Trophoblast cell (in vitro differentiated cells and primary cell): ENCODE measurements around the gene TRUB1.

Experiments used
- DNase-seq, 2 donors: peaks; one replicate each; pipeline ENCODE4 v3.0.0-alpha.2; 2016
- H2AFZ ChIP-seq: 2 replicates; pipeline ENCODE4 v1.6.1; 2013; ENCODE audit warnings: low read length, moderate library complexity, mild to moderate bottlenecking; ENCODE audit not compliant: insufficient read depth, poor library complexity
- H2AK5ac ChIP-seq: 2 replicates; pipeline ENCODE4 v1.6.1; 2013; ENCODE audit warnings: mild to moderate bottlenecking, low read length
- H2BK120ac ChIP-seq: 2 replicates; pipeline ENCODE4 v1.6.1; 2013; ENCODE audit warnings: low read length, mild to moderate bottlenecking, moderate library complexity; ENCODE audit not compliant: insufficient read depth, poor library complexity
- H2BK12ac ChIP-seq: 2 replicates; pipeline ENCODE4 v1.6.1; 2013; ENCODE audit warnings: mild to moderate bottlenecking, low read length, moderate library complexity
- H2BK5ac ChIP-seq: 2 replicates; pipeline ENCODE4 v1.6.1; 2013; ENCODE audit warnings: low read length, low read depth, moderate library complexity, mild to moderate bottlenecking; ENCODE audit not compliant: poor library complexity
- H3K14ac ChIP-seq: 2 replicates; pipeline ENCODE4 v1.6.1; 2013; ENCODE audit warnings: mild to moderate bottlenecking, low read length
- H3K18ac ChIP-seq: 2 replicates; pipeline ENCODE4 v1.6.1; 2013; ENCODE audit warnings: mild to moderate bottlenecking, low read length
- H3K23ac ChIP-seq: 2 replicates; pipeline ENCODE4 v1.6.1; 2013; ENCODE audit warnings: low read length
- H3K27ac ChIP-seq: 2 replicates; pipeline ENCODE4 v1.5.1; 2013; ENCODE audit warnings: low read depth, mild to moderate bottlenecking, inconsistent platforms, low read length, moderate library complexity
- H3K27me3 ChIP-seq: 2 replicates; pipeline ENCODE4 v1.6.1; 2013; ENCODE audit warnings: inconsistent platforms, mild to moderate bottlenecking, low read length, moderate library complexity; ENCODE audit not compliant: insufficient read depth
- H3K36me3 ChIP-seq, 2 experiments: 1 replicate in 1 of 2; 2 replicates in 1 of 2; pipeline ENCODE4 v1.6.1; 2013; ENCODE audit warnings: low read length in 2 of 2, mild to moderate bottlenecking in 2 of 2, moderate library complexity in 1 of 2; ENCODE audit not compliant: insufficient read depth in 2 of 2, control insufficient read depth in 1 of 2
- H3K4ac ChIP-seq: 2 replicates; pipeline ENCODE4 v1.6.1; 2013; ENCODE audit warnings: low read depth, mild to moderate bottlenecking, low read length, moderate library complexity
- H3K4me1 ChIP-seq, 2 experiments: 1 replicate in 1 of 2; 2 replicates in 1 of 2; pipeline ENCODE4 v1.6.1; 2013; ENCODE audit warnings: low read length in 2 of 2, mild to moderate bottlenecking in 2 of 2, moderate library complexity in 1 of 2; ENCODE audit not compliant: insufficient read depth in 2 of 2, control insufficient read depth in 1 of 2
- H3K4me2 ChIP-seq: 2 replicates; pipeline ENCODE4 v1.6.1; 2013; ENCODE audit warnings: inconsistent platforms, mild to moderate bottlenecking, low read length, moderate library complexity
- H3K4me3 ChIP-seq: 2 replicates; pipeline ENCODE4 v1.5.1; 2013; ENCODE audit warnings: mild to moderate bottlenecking, low read depth, low read length, inconsistent platforms
- H3K79me1 ChIP-seq: one replicate; pipeline ENCODE4 v1.6.1; 2013; ENCODE audit warnings: low read length
- H3K79me2 ChIP-seq: 2 replicates; pipeline ENCODE4 v1.6.1; 2013; ENCODE audit warnings: low read length, mild to moderate bottlenecking; ENCODE audit not compliant: control insufficient read depth, insufficient read depth, poor library complexity
- H3K9ac ChIP-seq: 2 replicates; pipeline ENCODE4 v1.6.1; 2013; ENCODE audit warnings: mild to moderate bottlenecking, low read length
- H3K9me3 ChIP-seq: 2 replicates; pipeline ENCODE4 v1.6.1; 2013; ENCODE audit warnings: low read depth, mild to moderate bottlenecking, control low read depth, inconsistent platforms, low read length; ENCODE audit not compliant: insufficient read depth
- H4K12ac ChIP-seq: 2 replicates; pipeline ENCODE4 v1.6.1; 2013; ENCODE audit warnings: low read depth, mild to moderate bottlenecking, low read length, moderate library complexity
- H4K8ac ChIP-seq: 2 replicates; pipeline ENCODE4 v1.6.1; 2013; ENCODE audit warnings: low read depth, mild to moderate bottlenecking, low read length, moderate library complexity
- H4K91ac ChIP-seq: one replicate; pipeline ENCODE4 v1.6.1; 2013; ENCODE audit warnings: low read depth, mild to moderate bottlenecking, low read length, moderate library complexity
- WGBS: extraction: QIAGEN DNeasy Blood & Tissue Kit; methylation state at CpG from one replicate; pipeline ENCODE4 v1.1.7; 2013; ENCODE audit warnings: missing lambda C conversion rate; ENCODE audit not compliant: insufficient read length, insufficient coverage; ENCODE audit errors: extremely low coverage; 5-methylcytosine and 5-hydroxymethylcytosine counted together

The TRUB1 gene

GRCh38 chr10:114911801-114912469 lies 26.1 kb upstream of the TRUB1 start:
- no peak overlapping the region for H2AFZ ChIP-seq
- H3K27ac ChIP-seq = no peak overlapping the region
- H2BK5ac ChIP-seq = no peak overlapping the region
- no CpG with 5 or more reads among the region's 5 CpGs for WGBS
- no peaks in the 10 kb centered on the region for H3K79me2 ChIP-seq
- no peak overlapping the region for H4K12ac ChIP-seq
- no peak overlapping the region for H2AK5ac ChIP-seq
- peaks cover 0 to 5% of the 10 kb centered on the region in 2 experiments for H3K4me1 ChIP-seq
- no peak overlapping the region for H3K14ac ChIP-seq
- no peak overlapping the region for H2BK12ac ChIP-seq
- no peak overlapping the region for H3K18ac ChIP-seq
- H3K36me3 ChIP-seq = no peaks in the 10 kb centered on the region
- no peak overlapping the region for H3K4me2 ChIP-seq
- H3K79me1 ChIP-seq = no peaks in the 10 kb centered on the region
- no peaks in the 10 kb centered on the region for H3K9me3 ChIP-seq
- H4K8ac ChIP-seq = no peak overlapping the region
- no peak overlapping the region for H3K23ac ChIP-seq
- H3K4ac ChIP-seq = no peak overlapping the region
- no peak overlapping the region for H3K9ac ChIP-seq
- no peak for DNase-seq
- no peak overlapping the region for H2BK120ac ChIP-seq
- no peak overlapping the region for H3K4me3 ChIP-seq
- no peaks in the 10 kb centered on the region for H3K27me3 ChIP-seq
- no peak overlapping the region for H4K91ac ChIP-seq

GRCh38 chr10:114912470-114912859 lies 25.5 kb upstream of the TRUB1 start:
- no peaks in the 10 kb centered on the region for H3K9me3 ChIP-seq
- no CpG with 5 or more reads among the region's 2 CpGs for WGBS
- H4K91ac ChIP-seq = no peak overlapping the region
- H3K9ac ChIP-seq = no peak overlapping the region
- no peak overlapping the region for H2BK5ac ChIP-seq
- peaks cover 0 to 2% of the 10 kb centered on the region in 2 experiments for H3K4me1 ChIP-seq
- no peak overlapping the region for H3K4me3 ChIP-seq
- no peak overlapping the region for H3K27ac ChIP-seq
- no peaks in the 10 kb centered on the region for H3K36me3 ChIP-seq
- H3K79me1 ChIP-seq = no peaks in the 10 kb centered on the region
- H3K79me2 ChIP-seq = no peaks in the 10 kb centered on the region
- no peak overlapping the region for H2AFZ ChIP-seq
- no peak overlapping the region for H3K23ac ChIP-seq
- H4K12ac ChIP-seq = no peak overlapping the region
- DNase-seq = no peak
- no peak overlapping the region for H3K4me2 ChIP-seq
- no peak overlapping the region for H3K4ac ChIP-seq
- H2BK12ac ChIP-seq = no peak overlapping the region
- no peak overlapping the region for H3K18ac ChIP-seq
- H3K14ac ChIP-seq = no peak overlapping the region
- H2AK5ac ChIP-seq = no peak overlapping the region
- H3K27me3 ChIP-seq = no peaks in the 10 kb centered on the region
- H2BK120ac ChIP-seq = no peak overlapping the region
- H4K8ac ChIP-seq = no peak overlapping the region

DNA sequence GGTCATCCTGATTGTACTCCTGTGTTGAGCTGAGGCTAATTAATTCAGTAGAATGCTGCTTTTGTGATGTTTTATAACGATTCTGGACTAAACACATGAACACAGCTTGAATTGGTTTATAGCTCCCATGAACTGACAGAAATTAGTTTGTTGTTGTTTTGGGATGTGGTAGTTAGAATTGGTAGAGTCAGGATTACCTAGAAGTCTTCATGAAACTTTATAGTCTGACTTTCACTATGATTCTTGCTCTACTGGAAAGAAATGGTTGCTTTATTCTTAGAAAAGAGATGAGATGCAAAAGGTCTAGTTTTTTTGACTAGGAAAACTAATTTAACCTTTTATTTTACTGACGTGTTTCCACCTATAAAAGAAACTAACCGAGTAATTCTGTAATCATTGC lies 23.4 kb upstream of the TRUB1 start:
- Histone ChIP-seq H3K9me3 (no peaks in the 10 kb centered on the region), H4K91ac (no peak overlapping the region), H3K23ac (no peak overlapping the region), H2BK12ac (no peak overlapping the region), H4K8ac (no peak overlapping the region), H3K9ac (no peak overlapping the region), H2BK120ac (no peak overlapping the region), H3K18ac (no peak overlapping the region), H2AK5ac (no peak overlapping the region), H3K4me2 (no peak overlapping the region), H3K27me3 (no peaks in the 10 kb centered on the region), H3K4ac (no peak overlapping the region), H3K79me1 (no peaks in the 10 kb centered on the region), H3K4me1 (no peaks in the 10 kb centered on the region), H2AFZ (no peak overlapping the region), H3K14ac (no peak overlapping the region), H3K36me3 (no peaks in the 10 kb centered on the region), H4K12ac (no peak overlapping the region), H3K79me2 (no peaks in the 10 kb centered on the region), H3K27ac (no peak overlapping the region), H3K4me3 (no peak overlapping the region), H2BK5ac (no peak overlapping the region)
- no CpG with 5 or more reads among the region's 3 CpGs for WGBS
- no peak for DNase-seq

GRCh38 chr10:114915294-114915693 lies 22.7 kb upstream of the TRUB1 start:
- Histone ChIP-seq H4K8ac (no peak overlapping the region), H3K27ac (no peak overlapping the region), H3K36me3 (no peaks in the 10 kb centered on the region), H2AFZ (no peak overlapping the region), H3K9ac (no peak overlapping the region), H3K4me2 (no peak overlapping the region), H3K18ac (no peak overlapping the region), H4K91ac (no peak overlapping the region), H3K79me2 (no peaks in the 10 kb centered on the region), H3K14ac (no peak overlapping the region), H2BK120ac (no peak overlapping the region), H3K4me1 (no peaks in the 10 kb centered on the region), H4K12ac (no peak overlapping the region), H2AK5ac (no peak overlapping the region), H3K4me3 (no peak overlapping the region), H3K27me3 (no peaks in the 10 kb centered on the region), H3K23ac (no peak overlapping the region), H2BK12ac (no peak overlapping the region), H3K79me1 (no peaks in the 10 kb centered on the region), H2BK5ac (no peak overlapping the region), H3K4ac (no peak overlapping the region), H3K9me3 (no peaks in the 10 kb centered on the region)
- WGBS = no CpG with 5 or more reads among the region's 2 CpGs
- no peak for DNase-seq
